ENCODE data around the gene CPA4.

DNA sequence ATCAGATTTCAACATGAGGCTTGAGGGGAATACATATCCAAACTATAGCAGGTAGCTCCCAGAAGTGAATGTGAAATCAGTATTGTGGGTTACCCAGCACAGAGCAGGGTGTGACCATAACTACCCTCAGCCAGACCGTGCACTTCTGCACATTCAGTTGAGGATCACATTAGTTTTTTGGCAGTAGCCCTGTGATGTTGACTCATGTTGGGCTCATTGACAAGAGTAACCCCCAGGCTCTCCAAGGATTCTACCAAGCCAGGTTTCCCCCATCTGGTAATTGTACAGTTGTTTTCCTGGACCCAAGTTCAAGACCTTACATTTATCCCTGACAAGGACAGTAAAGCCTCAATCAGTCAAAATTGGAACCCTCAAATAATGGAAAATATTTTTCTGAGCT lies 11.7 kb upstream of the CPA4 start:
- TF ChIP-seq POLR2A (IDR thresholded peaks at IDR 0.05): no peak
- TF ChIP-seq, protein P1, sequence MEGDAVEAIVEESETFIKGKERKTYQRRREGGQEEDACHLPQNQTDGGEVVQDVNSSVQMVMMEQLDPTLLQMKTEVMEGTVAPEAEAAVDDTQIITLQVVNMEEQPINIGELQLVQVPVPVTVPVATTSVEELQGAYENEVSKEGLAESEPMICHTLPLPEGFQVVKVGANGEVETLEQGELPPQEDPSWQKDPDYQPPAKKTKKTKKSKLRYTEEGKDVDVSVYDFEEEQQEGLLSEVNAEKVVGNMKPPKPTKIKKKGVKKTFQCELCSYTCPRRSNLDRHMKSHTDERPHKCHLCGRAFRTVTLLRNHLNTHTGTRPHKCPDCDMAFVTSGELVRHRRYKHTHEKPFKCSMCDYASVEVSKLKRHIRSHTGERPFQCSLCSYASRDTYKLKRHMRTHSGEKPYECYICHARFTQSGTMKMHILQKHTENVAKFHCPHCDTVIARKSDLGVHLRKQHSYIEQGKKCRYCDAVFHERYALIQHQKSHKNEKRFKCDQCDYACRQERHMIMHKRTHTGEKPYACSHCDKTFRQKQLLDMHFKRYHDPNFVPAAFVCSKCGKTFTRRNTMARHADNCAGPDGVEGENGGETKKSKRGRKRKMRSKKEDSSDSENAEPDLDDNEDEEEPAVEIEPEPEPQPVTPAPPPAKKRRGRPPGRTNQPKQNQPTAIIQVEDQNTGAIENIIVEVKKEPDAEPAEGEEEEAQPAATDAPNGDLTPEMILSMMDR (IDR thresholded peaks at IDR 0.05): no peak

Measured in lower leg skin (tissue), 3 donors.